ENCODE results near the gene NTNG2.
"Not testable (repeated sequence)": the region's sequence is repeated elsewhere in the genome, so short reads cannot be mapped to it uniquely, and the experiment has no call there.

NTNG2 gene

DNA sequence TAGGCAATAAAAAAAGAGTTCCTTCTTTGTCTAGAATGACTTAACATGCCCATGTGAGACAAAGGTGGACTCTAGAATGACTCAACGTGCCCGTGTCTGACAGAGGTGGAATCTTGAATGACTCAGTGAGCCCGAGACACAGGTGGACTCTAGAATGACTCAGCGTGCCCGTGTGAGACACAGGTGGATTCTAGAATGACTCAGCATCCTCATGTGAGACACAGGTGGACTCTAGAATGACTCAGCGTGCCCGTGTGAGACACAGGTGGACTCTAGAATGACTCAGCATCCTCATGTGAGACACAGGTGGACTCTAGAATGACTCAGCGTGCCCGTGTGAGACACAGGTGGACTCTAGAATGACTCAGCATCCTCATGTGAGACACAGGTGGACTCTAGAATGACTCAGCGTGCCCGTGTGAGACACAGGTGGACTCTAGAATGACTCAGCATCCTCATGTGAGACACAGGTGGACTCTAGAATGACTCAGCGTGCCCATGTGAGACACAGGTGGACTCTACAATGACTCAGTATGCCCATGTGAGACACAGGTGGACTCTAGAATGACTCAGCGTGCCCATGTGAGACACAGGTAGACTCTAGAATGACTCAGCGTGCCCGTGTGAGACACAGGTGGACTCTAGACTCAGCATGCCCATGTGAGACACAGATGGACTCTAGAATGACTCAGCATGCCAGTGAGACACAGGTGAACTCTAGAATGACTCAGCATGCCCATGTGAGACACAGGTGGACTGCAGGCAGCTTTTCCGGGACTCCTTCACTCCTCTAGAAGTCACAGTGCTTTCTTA lies 108.1 kb downstream of the NTNG2 start:
- not testable (repeated sequence) for DNase-seq

DNA sequence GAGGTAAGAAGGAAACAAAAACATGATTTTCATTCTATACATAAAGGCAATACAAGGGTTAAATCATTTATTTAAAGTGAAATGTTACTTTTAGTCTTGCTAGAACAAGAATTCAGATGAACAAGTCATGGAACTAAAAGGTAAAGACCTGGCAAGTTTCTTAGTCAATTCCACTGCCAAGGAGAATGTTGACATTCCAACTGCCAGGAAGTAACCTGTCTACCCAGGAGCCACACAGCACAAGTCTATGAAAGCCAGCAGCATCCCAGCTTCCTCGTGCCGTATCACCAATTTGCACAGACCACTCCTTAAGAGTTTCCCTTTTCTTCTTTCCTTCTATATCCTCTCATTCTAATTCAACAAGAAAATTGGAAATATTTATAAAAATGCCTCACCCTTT lies 113.0 kb downstream of the NTNG2 start:
- DNase-seq: no peak

DNA sequence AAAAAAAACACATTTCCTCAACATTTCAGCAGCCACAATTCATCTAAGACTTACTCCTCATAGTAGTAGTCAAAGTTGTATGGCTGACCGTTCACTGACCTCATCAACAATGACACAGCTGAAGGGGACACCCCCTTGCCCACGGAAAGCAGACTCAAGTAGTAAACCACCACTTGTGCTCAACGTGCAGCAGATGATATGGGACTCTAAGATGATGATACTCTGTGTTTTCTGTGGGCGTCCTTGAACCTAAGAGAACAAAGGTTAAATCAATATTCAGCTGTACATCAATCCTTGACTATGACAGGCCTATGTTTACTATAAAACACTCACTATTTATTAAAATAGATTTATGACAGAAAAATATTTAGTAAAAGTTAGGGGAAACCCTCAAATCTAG lies 121.3 kb downstream of the NTNG2 start:
- no peak for DNase-seq

DNA sequence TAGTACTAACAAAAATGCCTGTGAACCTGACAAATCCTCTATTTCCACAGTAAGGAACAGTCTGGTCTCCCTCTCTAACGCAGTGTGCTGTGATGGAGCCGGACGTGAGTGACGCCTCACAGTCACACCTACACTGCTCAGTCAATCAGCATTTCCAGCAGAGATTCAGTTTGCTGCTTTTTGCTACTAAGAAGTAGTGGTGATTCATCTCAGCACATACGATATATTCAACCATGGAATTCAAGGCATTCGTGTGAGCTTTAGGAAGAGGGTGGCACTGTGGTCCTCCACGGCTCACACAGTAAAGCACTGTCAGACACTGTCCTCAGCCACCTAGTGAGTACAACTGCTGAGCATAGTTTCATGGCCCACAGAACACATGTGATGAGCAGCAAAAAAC lies 122.0 kb downstream of the NTNG2 start:
- no peak for DNase-seq

DNA sequence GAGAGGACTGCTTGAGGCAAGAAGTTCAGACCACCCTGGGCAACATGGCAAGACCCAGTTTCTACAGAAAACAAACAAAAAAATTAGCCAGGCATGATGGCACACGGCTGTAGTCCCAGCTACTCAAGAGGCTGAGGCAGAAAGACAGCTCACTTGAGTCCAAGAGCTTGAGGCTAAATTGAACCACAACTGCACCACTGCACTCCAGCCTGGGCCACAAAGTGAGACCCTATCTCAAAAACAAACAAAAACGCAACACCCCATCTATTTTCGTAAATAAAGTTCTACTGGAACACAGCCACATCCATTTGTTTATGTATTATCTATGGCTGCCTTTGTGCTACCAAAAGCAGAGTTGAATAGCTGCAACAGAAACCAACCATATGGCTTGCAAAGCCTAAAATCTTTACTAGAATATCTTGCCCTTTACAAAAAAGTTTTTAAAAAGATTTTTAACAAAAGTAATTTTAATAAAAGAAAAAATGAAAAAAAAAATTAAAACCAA lies 125.5 kb downstream of the NTNG2 start:
- no peak for DNase-seq

DNA sequence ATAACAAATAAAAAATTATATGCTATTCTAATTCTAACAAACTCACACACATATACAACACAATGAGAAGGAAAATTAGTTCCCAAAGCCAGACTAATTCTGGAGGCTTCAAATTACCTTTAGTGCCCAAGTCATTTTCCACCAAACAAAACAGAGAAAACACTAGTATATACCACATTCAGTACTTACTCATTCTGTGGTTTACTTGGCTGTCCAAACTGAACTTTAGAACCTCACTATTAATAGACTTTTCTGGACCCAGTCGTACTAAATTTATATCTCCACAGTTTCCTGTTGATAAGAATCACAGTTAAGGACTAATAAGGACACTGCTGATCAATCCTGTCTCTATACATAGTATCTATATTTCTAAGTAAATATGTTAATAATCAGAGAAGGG lies 126.5 kb downstream of the NTNG2 start:
- no peak for DNase-seq

DNA sequence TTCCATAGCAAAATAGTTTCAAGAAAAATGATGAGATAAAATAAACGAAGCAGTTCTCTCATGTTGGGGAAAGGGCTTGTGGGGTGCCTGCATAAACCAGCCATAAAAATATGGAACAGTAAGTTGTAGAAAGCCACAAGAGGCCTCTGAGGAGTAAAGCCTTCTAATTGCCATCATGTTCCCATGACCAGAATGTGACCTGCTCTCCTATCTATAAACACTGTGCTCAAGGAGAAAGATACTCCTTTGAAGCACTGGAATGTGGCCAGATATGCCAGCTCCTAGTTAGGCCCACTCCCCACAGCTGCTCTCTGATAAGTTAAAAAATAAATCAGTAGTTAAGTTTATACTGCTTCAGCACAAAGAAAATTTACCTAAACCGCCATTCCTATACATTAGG lies 127.1 kb downstream of the NTNG2 start:
- no peak for DNase-seq

DNA sequence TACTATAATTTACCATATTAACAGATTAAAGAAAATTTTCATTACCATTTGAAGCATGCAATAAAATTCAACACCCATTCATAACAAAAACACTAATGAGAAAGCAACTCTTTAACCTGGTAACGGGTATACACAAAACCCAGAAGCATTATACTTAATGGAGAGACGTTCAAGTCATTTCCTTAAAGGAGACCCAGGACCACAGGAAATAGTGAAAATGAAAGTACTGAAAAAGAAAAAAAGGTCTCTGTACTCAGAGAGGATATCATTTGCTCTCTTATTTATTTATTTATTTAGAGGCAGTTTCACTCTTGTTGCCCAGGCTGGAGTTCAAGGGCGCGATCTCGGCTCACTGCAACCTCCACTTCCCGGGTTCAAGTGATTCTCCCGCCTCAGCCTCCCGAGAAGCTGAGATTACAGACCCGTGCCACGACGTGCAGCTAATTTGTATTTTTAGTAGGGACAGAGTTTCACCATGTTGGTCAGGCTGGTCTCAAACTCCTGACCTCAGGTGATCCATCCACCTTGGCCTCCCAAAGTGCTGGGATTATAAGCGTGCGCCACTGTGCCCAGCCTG lies 131.4 kb downstream of the NTNG2 start:
- no peak for DNase-seq

Data from SHP77 (cell line).